Measurements from ENCODE around the gene SLC29A2. TPM values are rescaled to one million over a fixed set of nuclear protein-coding genes. Genes with fewer than 3 reads are reported as not detected.

Gene SLC29A2
- total and polyA plus RNA-seq, 2 of the 8 experiments (the other 6 are each of a cell fraction or from before 2014, with no cell fraction given) = 29.3 to 31.6 TPM

- H3K36me3 ChIP-seq (ENCODE audit: control insufficient read depth in 2 of 4, insufficient read depth in 4 of 4, low read length in 3 of 4) = peaks cover 6 to 12% (median 9%) of the 10 kb centered on the region in 4 experiments; a peak in 4 of 8 replicates
- no peak overlapping the region for H2BK20ac ChIP-seq (ENCODE audit: low read length)
- H3K79me1 ChIP-seq (ENCODE audit: low read depth, low read length) = peaks cover 3% of the 10 kb centered on the region
- no peak overlapping the region for H4K8ac ChIP-seq (ENCODE audit: extremely low read depth, insufficient read depth, low read length)
- no peak overlapping the region for H4K5ac ChIP-seq (ENCODE audit: insufficient read length, low read depth, low read length)
- no peak overlapping the region for H2AFZ ChIP-seq (ENCODE audit: low read length)
- 79% methylated on average over 14 of the region's 14 CpGs; no CpG with 5 or more reads in 1 of the 2 experiments for WGBS, 2 experiments (ENCODE audit: extremely low coverage in 1 of 2, insufficient coverage in 1 of 2, insufficient read length in 1 of 2, insufficient replicate concordance in 2 of 2, low coverage in 1 of 2, low lambda C conversion rate in 2 of 2, missing lambda C conversion rate in 1 of 2)
- no peak overlapping the region for H3K27ac ChIP-seq (ENCODE audit: low read depth, low read length)
- no peak overlapping the region for H3K4me2 ChIP-seq (ENCODE audit: insufficient read depth in 1 of 2, low read depth in 2 of 2, low read length in 2 of 2)
- no peak overlapping the region for H3K14ac ChIP-seq (ENCODE audit: insufficient read length)
- no peak overlapping the region for H4K91ac ChIP-seq (replicated peaks; ENCODE audit: insufficient read length, low read length)
- ChIA-PET CTCF (ENCODE audit: partially characterized antibody) (interaction anchor here (0.6 to 4.6 kb wide), 15 partner anchors 11 to 449 kb away, joined by 3 to 55 read pairs (median 4); partner anchors contain the start of gene CD248), POLR2A (ENCODE audit: partially characterized antibody) (interaction anchor here (0.8 to 28.7 kb wide), 8 partner anchors 8 to 57 kb away, joined by 3 to 487 read pairs (median 3); partner anchors contain the start of gene SLC29A2)
- FAIRE-seq (no peak), DNase-seq (ENCODE audit: low read depth in 1 of 2, low spot score in 2 of 2) (no peak)
- H3K4ac ChIP-seq (replicated peaks; ENCODE audit: insufficient read length, low read depth, low read length) = no peak overlapping the region
- H3K56ac ChIP-seq (replicated peaks; ENCODE audit: insufficient read length, low read depth, low read length) = no peak overlapping the region
- no peak overlapping the region for H3K4me3 ChIP-seq (ENCODE audit: extremely low read depth in 1 of 4, insufficient read depth in 2 of 4, low read depth in 3 of 4, low read length in 4 of 4)
- H3K9ac ChIP-seq (replicated peaks in 1 of 4; ENCODE audit: extremely low read depth in 1 of 4, low read depth in 3 of 4, low read length in 3 of 4) = no peak overlapping the region
- no peaks in the 10 kb centered on the region for H3K9me3 ChIP-seq (ENCODE audit: insufficient read depth in 2 of 2, low read depth in 1 of 2, low read length in 1 of 2)
- peaks cover 6% of the 10 kb centered on the region; the same call in 1 of the 2 replicates for H3K23me2 ChIP-seq (ENCODE audit: low read depth, low read length)
- H2BK120ac ChIP-seq (replicated peaks; ENCODE audit: low read depth, low read length) = no peak overlapping the region
- H3K79me2 ChIP-seq (ENCODE audit: control insufficient read depth in 1 of 2, insufficient read depth in 2 of 2, low read length in 2 of 2) = peaks cover 0 to 14% of the 10 kb centered on the region in 2 experiments; a peak in 2 of 4 replicates
- no peak overlapping the region for H2BK5ac ChIP-seq (ENCODE audit: low read depth, low read length)
- no peak overlapping the region for H2AK5ac ChIP-seq (ENCODE audit: low read depth, low read length)
- no peaks in the 10 kb centered on the region; a peak in 2 of 7 replicates for H3K27me3 ChIP-seq (replicated peaks in 1 of 4; ENCODE audit: control insufficient read depth in 3 of 4, extremely low read depth in 1 of 4, insufficient read depth in 3 of 4, low read length in 3 of 4)
- H2BK12ac ChIP-seq (ENCODE audit: low read depth, low read length) = no peak overlapping the region
- peaks cover 3 to 8% of the 10 kb centered on the region in 2 experiments for H4K20me1 ChIP-seq (replicated peaks in 1 of 2; ENCODE audit: control insufficient read depth in 1 of 2, insufficient read depth in 2 of 2, low read length in 2 of 2)
- H3K4me1 ChIP-seq (replicated peaks in 1 of 4; ENCODE audit: control insufficient read depth in 3 of 4, insufficient read depth in 4 of 4, low read length in 3 of 4) = peaks cover 0 to 20% (median 15%) of the 10 kb centered on the region in 4 experiments; a peak in 6 of 7 replicates
- no peak overlapping the region for H3K18ac ChIP-seq (ENCODE audit: extremely low read depth, low read length)
- H2BK15ac ChIP-seq (ENCODE audit: low read length) = no peak overlapping the region
- H3K23ac ChIP-seq (ENCODE audit: insufficient read length) = no peak overlapping the region
- TF ChIP-seq RFX5 (IDR thresholded peaks at IDR 0.05; ENCODE audit: borderline replicate concordance, low read depth, low read length) (no peak), HDAC2 (IDR thresholded peaks at IDR 0.05; ENCODE audit: borderline replicate concordance in 1 of 2, low read depth in 2 of 2, low read length in 2 of 2) (no peak), CEBPB (IDR thresholded peaks at IDR 0.05; ENCODE audit: low read depth, low read length) (no peak), HDAC6 (IDR thresholded peaks at IDR 0.05; ENCODE audit: low read depth, low read length) (no peak), SIX5 (IDR thresholded peaks at IDR 0.05; ENCODE audit: low read depth, low read length) (no peak), SP2 (IDR thresholded peaks at IDR 0.05; ENCODE audit: low read length) (no peak), BRCA1 (IDR thresholded peaks at IDR 0.05; ENCODE audit: low read depth, low read length) (no peak), SIN3A (conservative IDR thresholded peaks at IDR 0.05 in 1 of 2, IDR thresholded peaks at IDR 0.05 in 1 of 2; ENCODE audit: low read depth in 1 of 2, low read length in 2 of 2) (no peak), FOSL1 (IDR thresholded peaks at IDR 0.05; ENCODE audit: insufficient read depth, low read depth, low read length) (no peak), POLR2AphosphoS5 (IDR thresholded peaks at IDR 0.05; ENCODE audit: low read depth, low read length) (no peak), EGR1 (IDR thresholded peaks at IDR 0.05; ENCODE audit: borderline replicate concordance, low read depth, low read length) (no peak), RXRA (IDR thresholded peaks at IDR 0.05; ENCODE audit: insufficient read depth, low read depth, low read length) (no peak)
Measured at GRCh38 chr11:66339686-66340483, 31.7 kb downstream of the SLC29A2 start.
